ENCODE data around the gene TPM4. TPM values are rescaled to one million over a fixed set of nuclear protein-coding genes. Genes with fewer than 3 reads are reported as not detected.
"Not testable (repeated sequence)": the region's sequence is repeated elsewhere in the genome, so short reads cannot be mapped to it uniquely, and the experiment has no call there.

Gene TPM4
- total RNA-seq, 1 experiment from 2014 or later: 332 TPM

GRCh38 chr19:16087940-16088339, 11.6 kb downstream of the TPM4 start:
- no peak for DNase-seq (ENCODE audit: low read depth)
- in situ Hi-C loops (cut with HindIII; ENCODE audit: low pct_unique_long_range_greater_than_20kb, low sequenced_read_pairs): no loop called here

GRCh38 chr19:16088351-16089009, 12.2 kb downstream of the TPM4 start:
- DNase-seq (ENCODE audit: low read depth): no peak
- in situ Hi-C loops (cut with HindIII; ENCODE audit: low pct_unique_long_range_greater_than_20kb, low sequenced_read_pairs): no loop called here

GRCh38 chr19:16089010-16089846, 12.9 kb downstream of the TPM4 start:
- in situ Hi-C loops (cut with HindIII; ENCODE audit: low pct_unique_long_range_greater_than_20kb, low sequenced_read_pairs): no loop called here
- peak; percentile 55 for DNase-seq (ENCODE audit: low read depth)

GRCh38 chr19:16091546-16092475, 15.5 kb downstream of the TPM4 start:
- in situ Hi-C loops (cut with HindIII; ENCODE audit: low pct_unique_long_range_greater_than_20kb, low sequenced_read_pairs): no loop called here

GRCh38 chr19:16094360-16095070, 18.2 kb downstream of the TPM4 start:
- DNase-seq (ENCODE audit: low read depth): no peak
- in situ Hi-C loops (cut with HindIII; ENCODE audit: low pct_unique_long_range_greater_than_20kb, low sequenced_read_pairs): no loop called here

More at GRCh38 chr19:16091546-16092475, 15.5 kb downstream of the TPM4 start:
- DNase-seq (ENCODE audit: low read depth): no peak

- in situ Hi-C loops (cut with HindIII; ENCODE audit: low pct_unique_long_range_greater_than_20kb, low sequenced_read_pairs): no loop called here
- no peak for DNase-seq (ENCODE audit: low read depth)
Measured at GRCh38 chr19:16095071-16095571, 18.8 kb downstream of the TPM4 start.

- DNase-seq (ENCODE audit: low read depth): no peak
- in situ Hi-C loops (cut with HindIII; ENCODE audit: low pct_unique_long_range_greater_than_20kb, low sequenced_read_pairs): no loop called here
Measured at GRCh38 chr19:16096280-16096855, 20.1 kb downstream of the TPM4 start.

GRCh38 chr19:16098416-16098768, 22.1 kb downstream of the TPM4 start:
- no peak for DNase-seq (ENCODE audit: low read depth)
- in situ Hi-C loops (cut with HindIII; ENCODE audit: low pct_unique_long_range_greater_than_20kb, low sequenced_read_pairs): no loop called here

- DNase-seq (ENCODE audit: low read depth): no peak
- in situ Hi-C loops (cut with HindIII; ENCODE audit: low pct_unique_long_range_greater_than_20kb, low sequenced_read_pairs): no loop called here
Measured at GRCh38 chr19:16098821-16099220, 22.5 kb downstream of the TPM4 start.

- in situ Hi-C loops (cut with HindIII; ENCODE audit: low pct_unique_long_range_greater_than_20kb, low sequenced_read_pairs): not testable (repeated sequence)
Measured at GRCh38 chr19:16099314-16099965, 23.1 kb downstream of the TPM4 start.

GRCh38 chr19:16100524-16100923, 24.2 kb downstream of the TPM4 start:
- no peak for DNase-seq (ENCODE audit: low read depth)
- in situ Hi-C loops (cut with HindIII; ENCODE audit: low pct_unique_long_range_greater_than_20kb, low sequenced_read_pairs): no loop called here

More at GRCh38 chr19:16099314-16099965, 23.1 kb downstream of the TPM4 start:
- DNase-seq (ENCODE audit: low read depth): not testable (repeated sequence)

GRCh38 chr19:16104722-16105121, 28.4 kb downstream of the TPM4 start:
- DNase-seq (ENCODE audit: low read depth): no peak
- in situ Hi-C loops (cut with HindIII; ENCODE audit: low pct_unique_long_range_greater_than_20kb, low sequenced_read_pairs): no loop called here

- in situ Hi-C loops (cut with HindIII; ENCODE audit: low pct_unique_long_range_greater_than_20kb, low sequenced_read_pairs): no loop called here
- DNase-seq (ENCODE audit: low read depth): peak; percentile 90
Measured at GRCh38 chr19:16106121-16106520, 29.8 kb downstream of the TPM4 start.

- in situ Hi-C loops (cut with HindIII; ENCODE audit: low pct_unique_long_range_greater_than_20kb, low sequenced_read_pairs): no loop called here
Measured at GRCh38 chr19:16111160-16111908, 35.0 kb downstream of the TPM4 start, which contains the start of gene RAB8A. Gene RAB8A, plus strand, starts transcription at chr19:16111889. Its CDS starts 13 bp downstream, at chr19:16111902.

GRCh38 chr19:16111909-16112752, 35.8 kb downstream of the TPM4 start:
- no peak for DNase-seq (ENCODE audit: low read depth)
- in situ Hi-C loops (cut with HindIII; ENCODE audit: low pct_unique_long_range_greater_than_20kb, low sequenced_read_pairs): no loop called here

More at GRCh38 chr19:16111160-16111908, 35.0 kb downstream of the TPM4 start, which contains the start of gene RAB8A:
- peak; percentile 100 for DNase-seq (ENCODE audit: low read depth)

All from Caki2 (cell line).